Spleen (tissue), 13 donors: ENCODE results near the gene CD2BP2. TPM values are rescaled to one million over a fixed set of nuclear protein-coding genes. Genes with fewer than 3 reads are reported as not detected.
A peak's percentile ranks its signal among the peaks of the same experiment; 100 is the strongest.

ENCODE experiments used
- DNase-seq: peaks from one replicate; pipeline ENCODE4 v3.0.0-alpha.2; 2020
- H3K27ac ChIP-seq, 8 donors: fragments of 200-600 bp; sonication (generic) in 7 of 8; 1 replicate in 4 of 8; 2 replicates in 4 of 8; pipeline versions ENCODE4 v1.5.0 to v1.8.0; 2016 to 2021; ENCODE audit warnings: inconsistent platforms in 4 of 8, mild to moderate bottlenecking in 4 of 8, moderate library complexity in 1 of 8
- H3K27me3 ChIP-seq, 7 donors: fragments of 200-600 bp; sonication (generic) in 6 of 7; replicated peaks in 1 of 7; 1 replicate in 4 of 7; 2 replicates in 3 of 7; pipeline versions ENCODE4 v1.5.0 to v1.8.0; 2016 to 2021; ENCODE audit warnings: inconsistent platforms in 3 of 7, mild to moderate bottlenecking in 1 of 7
- H3K36me3 ChIP-seq, 6 donors: fragments of 200-600 bp; sonication (generic) in 5 of 6; 1 replicate in 4 of 6; 2 replicates in 2 of 6; pipeline versions ENCODE4 v1.5.0 to v1.8.0; 2016 to 2021; ENCODE audit warnings: inconsistent platforms in 2 of 6
- H3K4me1 ChIP-seq, 6 donors: fragments of 200-600 bp; sonication (generic) in 5 of 6; 1 replicate in 3 of 6; 2 replicates in 3 of 6; pipeline versions ENCODE4 v1.5.0 to v1.8.0; 2016 to 2021; ENCODE audit warnings: inconsistent platforms in 3 of 6
- H3K4me3 ChIP-seq, 8 donors: fragments of 200-600 bp; sonication (generic) in 7 of 8; 1 replicate in 4 of 8; 2 replicates in 4 of 8; pipeline versions ENCODE4 v1.5.0 to v1.8.0; 2016 to 2021; ENCODE audit warnings: inconsistent platforms in 4 of 8, mild to moderate bottlenecking in 4 of 8, moderate library complexity in 2 of 8
- H3K9me3 ChIP-seq, 8 donors: fragments of 200-600 bp; sonication (generic) in 7 of 8; 1 replicate in 4 of 8; 2 replicates in 4 of 8; pipeline versions ENCODE4 v1.5.0 to v1.8.0; 2016 to 2021; ENCODE audit warnings: inconsistent platforms in 4 of 8
- CTCF ChIP-seq, 11 experiments: fragments of 200-600 bp in 7 of 11; fragments of 450-650 bp in 4 of 11; sonication (generic) in 4 of 11; IDR thresholded peaks in 8 of 11; conservative IDR thresholded peaks in 3 of 11; 1 replicate in 7 of 11; 2 replicates in 4 of 11; pipeline versions ENCODE4 v1.4.0 to v1.8.0; 2016 to 2021; ENCODE audit warnings: antibody characterized with exemption in 11 of 11, inconsistent platforms in 4 of 11, mild to moderate bottlenecking in 1 of 11
- POLR2A ChIP-seq, 3 donors: fragments of 450-650 bp; IDR thresholded peaks; one replicate each; pipeline ENCODE4 v1.5.1; 2017; ENCODE audit warnings: antibody characterized with exemption in 3 of 3, mild to moderate bottlenecking in 1 of 3
- POLR2AphosphoS5 ChIP-seq, 3 donors: sonication (generic); formaldehyde crosslinking; IDR thresholded peaks; one replicate each; pipeline ENCODE4 v1.5.1; 2017; ENCODE audit warnings: antibody characterized with exemption in 3 of 3
- WGBS, 5 donors: extraction: QIAGEN DNeasy Blood & Tissue Kit in 3 of 5; methylation state at CpG; one replicate each; pipeline versions ENCODE4 v1.1.5 to v1.1.7; 2013 to 2018; 5-methylcytosine and 5-hydroxymethylcytosine counted together
- intact Hi-C: fragments of 100-400 bp; cut with DNase I; formaldehyde crosslinking; loops from one replicate; pipeline ENCODE4 v1.15.0; 2023; ENCODE audit warnings: low total_unique reads
- long read RNA-seq, 2 donors: transcript quantifications; one replicate each; lab custom pipeline, GENCODE V29; 2026
- polyA plus RNA-seq, 3 donors: library from polyadenylated mRNA; stranded (reverse); fragments of 200-250 nt; gene quantifications; one replicate each; pipeline ENCODE4 v1.2.1, GENCODE V29; 2013
- total RNA-seq, 7 donors: library from RNA; depleted of rRNA in 3 of 7; stranded (reverse); fragments of >200 nt in 3 of 7; fragmentation: NEBNext Ultra II Directional in 4 of 7; extraction: Animal tissue kit (Norgen Biotek cat#: 25700) in 4 of 7; gene quantifications; one replicate each; pipeline versions ENCODE4 v1.1.0 to v1.2.1, GENCODE V29; 2016 to 2021
- donor health status: healthy with polysubstance abuse.
- donor health status: DM: no; HTN: no; CAD: no; lungs with moderate emphysema.
- donor health status: DM: no; HTN: no; CAD: no.
- donor health status: Bipolar disorder and iron deficiency.
- donor health status: healthy.
- donor health status: DM: no; HTN: no; CAD: no.
- donor health status: DM: yes; HTN: yes; CAD: no.

The CD2BP2 gene
- total RNA-seq (10 to 100 TPM; 33.9 to 60.0 (median 55.8) TPM), polyA plus RNA-seq (10 to 100 TPM; 27.8 to 42.9 (median 42.9) TPM)
- long read RNA-seq, donor 1, transcript CD2BP2-201 (7 exons, 3,421 nt): major isoform, 19 of 23 reads
- long read RNA-seq, donor 1, partial matches to known transcripts: 0 of 23 reads
- long read RNA-seq, donor 1, other reads (novel, unspliced or antisense): 0 of 23 reads
- long read RNA-seq, donor 2, transcript CD2BP2-201 (7 exons, 3,421 nt): major isoform, 17 of 21 reads
- long read RNA-seq, donor 2, partial matches to known transcripts: 0 of 21 reads
- long read RNA-seq, donor 2, other reads (novel, unspliced or antisense): 0 of 21 reads

GRCh38 chr16:30355144-30355953, at the start of gene CD2BP2:
TSS of gene CD2BP2 (minus strand) at chr16:30355308. CDS start at chr16:30354681, 627 bp downstream.
- DNase-seq: peak; percentile 98
- H3K4me3 ChIP-seq: peak within 1 kb of the TSS; percentile 75 to 98 (median 86)
- 0 to 1% (median 0%) methylated on average over 36 to 45 of the region's 45 CpGs for WGBS, 5 donors
- H3K36me3 ChIP-seq: peaks cover 0 to 77% (median 66%) of the 10 kb centered on the region in 6 donors
- H3K27me3 ChIP-seq: no peaks in the 10 kb centered on the region
- TF ChIP-seq POLR2AphosphoS5 (IDR thresholded peaks at IDR 0.05) (peak; percentile 94 to 97 (median 96)), CTCF (IDR thresholded peaks at IDR 0.05 in 8 of 11, conservative IDR thresholded peaks at IDR 0.05 in 3 of 11) (peak in 1 of 11 experiments; percentile 10), POLR2A (IDR thresholded peaks at IDR 0.05) (peak in 1 of 3 donors; percentile 29)
- intact Hi-C loops: no loop called here
- H3K9me3 ChIP-seq: no peaks in the 10 kb centered on the region
- H3K27ac ChIP-seq: peak within 1 kb of the TSS; percentile 85 to 98 (median 94)
- peaks cover 19 to 74% (median 53%) of the 10 kb centered on the region in 6 donors for H3K4me1 ChIP-seq

- no peaks in the 10 kb centered on the region for H3K9me3 ChIP-seq
- H3K36me3 ChIP-seq: peaks cover 0 to 20% (median 13%) of the 10 kb centered on the region in 6 donors
- intact Hi-C loops: loop anchor here (5.0 kb wide), 1 partner anchor 50 kb away; no protein-coding TSS in a partner anchor
- no peak overlapping the region for H3K4me3 ChIP-seq
- WGBS, 5 donors: 81 to 90% (median 86%) methylated on average over 8 of the region's 8 CpGs
- no peaks in the 10 kb centered on the region for H3K27me3 ChIP-seq
- peaks cover 3 to 65% (median 37%) of the 10 kb centered on the region in 6 donors for H3K4me1 ChIP-seq
- TF ChIP-seq CTCF (IDR thresholded peaks at IDR 0.05 in 8 of 11, conservative IDR thresholded peaks at IDR 0.05 in 3 of 11): no peak
- TF ChIP-seq POLR2A (IDR thresholded peaks at IDR 0.05): no peak
- no peak for TF ChIP-seq POLR2AphosphoS5 (IDR thresholded peaks at IDR 0.05)
- DNase-seq: no peak
- no peak overlapping the region for H3K27ac ChIP-seq
Observed at GRCh38 chr16:30401768-30402425, 46.8 kb upstream of the CD2BP2 start.

DNA sequence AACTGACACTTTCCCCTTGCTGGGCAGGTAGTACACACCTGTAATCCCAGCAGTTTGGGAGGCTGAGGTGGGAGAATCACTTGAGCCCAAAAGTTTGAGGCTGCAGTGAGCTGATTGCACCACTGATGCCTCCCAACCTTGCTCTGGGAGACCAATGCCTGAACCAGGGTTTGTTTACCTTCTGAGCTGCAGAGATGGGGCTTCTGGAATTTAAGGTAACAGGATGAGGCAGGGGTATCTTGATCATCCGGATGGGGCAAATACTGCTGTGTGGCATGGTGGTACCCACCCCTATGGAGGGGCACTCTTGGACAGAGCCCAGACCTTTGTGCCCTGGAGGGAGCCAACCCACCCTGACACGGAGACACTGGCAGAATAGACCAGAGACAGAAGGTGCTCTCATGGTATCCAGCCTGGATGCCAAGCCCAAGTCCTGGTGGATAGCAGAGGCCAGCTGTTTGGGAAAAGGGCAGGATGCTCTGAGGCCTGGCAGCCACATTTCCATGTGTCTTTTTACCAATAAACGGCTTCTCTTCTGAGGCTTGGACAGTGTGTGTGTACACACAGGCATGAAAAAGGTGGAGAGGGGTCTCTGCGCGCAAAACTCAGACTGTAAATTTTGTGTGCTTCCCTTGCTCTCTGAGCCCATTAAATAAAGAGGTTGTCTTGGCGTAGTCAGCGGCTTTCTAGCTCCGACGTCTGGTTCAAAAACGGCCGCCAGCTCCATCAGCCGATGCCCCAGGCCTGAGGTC, 44.5 kb upstream of the CD2BP2 start:
- TF ChIP-seq POLR2A (IDR thresholded peaks at IDR 0.05): no peak
- Histone ChIP-seq H3K9me3 (no peaks in the 10 kb centered on the region), H3K4me3 (peak overlapping the region; percentile 54 to 73 (median 60)), H3K27me3 (no peaks in the 10 kb centered on the region), H3K36me3 (peaks cover 0 to 20% (median 13%) of the 10 kb centered on the region in 6 donors), H3K27ac (peak overlapping the region; percentile 48 to 85 (median 81)), H3K4me1 (peaks cover 10 to 77% (median 50%) of the 10 kb centered on the region in 6 donors)
- 17 to 27% (median 18%) methylated on average over 7 to 12 of the region's 12 CpGs for WGBS, 5 donors
- DNase-seq: no peak
- intact Hi-C loops: loop anchor here (5.0 kb wide), 1 partner anchor 47 kb away; no protein-coding TSS in a partner anchor
